ENCODE data around the gene CCSAP.

The CCSAP gene

DNA sequence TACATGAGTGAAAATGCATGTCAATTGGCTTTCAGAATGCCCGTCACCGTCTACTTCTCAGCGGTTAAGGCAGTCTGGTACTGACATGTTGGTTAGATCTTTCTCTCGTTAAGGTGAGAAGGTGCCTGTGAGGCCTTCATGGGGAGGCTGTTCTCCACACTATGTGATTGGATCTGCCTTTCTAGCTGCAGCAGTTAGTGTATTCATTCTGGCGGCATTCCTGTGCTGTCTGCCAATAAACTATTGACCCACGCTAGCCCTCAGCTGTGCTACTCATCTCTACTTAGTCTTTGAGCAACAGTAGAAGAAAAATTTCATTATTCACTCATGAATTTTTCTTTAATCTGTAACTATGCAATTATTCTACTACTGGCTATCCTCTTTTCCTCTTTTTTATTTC lies 32.0 kb downstream of the CCSAP start:
- DNase-seq: no peak
- Histone ChIP-seq H3K9me3 (ENCODE audit: control insufficient read depth, low read length) (no peaks in the 10 kb centered on the region), H3K27ac (ENCODE audit: insufficient read depth, low read length, poor library complexity, severe bottlenecking) (no peak overlapping the region), H3K27me3 (replicated peaks; ENCODE audit: control insufficient read depth, insufficient read depth, low read length, poor library complexity, severe bottlenecking) (no peaks in the 10 kb centered on the region), H3K4me1 (ENCODE audit: control insufficient read depth, insufficient read depth, low read length, poor library complexity, severe bottlenecking) (no peaks in the 10 kb centered on the region), H3K36me3 (ENCODE audit: control insufficient read depth, insufficient read depth, low read length) (peaks cover 6% of the 10 kb centered on the region), H3K4me3 (ENCODE audit: insufficient read depth, low read depth, low read length, poor library complexity, severe bottlenecking) (no peak overlapping the region)

DNA sequence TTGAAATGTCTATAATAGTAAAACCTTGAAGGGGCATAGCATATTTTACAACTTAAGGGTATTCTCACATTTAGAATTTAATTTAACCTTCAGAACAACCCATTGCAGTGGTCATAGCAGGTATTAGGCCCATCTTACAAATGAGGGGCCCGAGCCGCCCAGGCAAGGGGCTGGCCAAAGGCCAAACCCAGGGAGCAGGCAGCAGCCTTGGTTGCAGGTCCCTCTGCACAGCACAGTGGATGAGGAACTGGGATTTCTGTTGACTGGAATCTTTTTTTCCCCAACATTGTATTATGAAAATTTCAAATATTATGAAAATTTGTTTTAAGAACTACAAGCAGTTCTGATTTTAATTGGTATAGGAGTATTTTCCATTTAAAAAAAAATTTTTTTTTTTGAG lies 33.2 kb downstream of the CCSAP start:
- Histone ChIP-seq H3K27ac (ENCODE audit: insufficient read depth, low read length, poor library complexity, severe bottlenecking) (no peak overlapping the region), H3K27me3 (replicated peaks; ENCODE audit: control insufficient read depth, insufficient read depth, low read length, poor library complexity, severe bottlenecking) (no peaks in the 10 kb centered on the region), H3K9me3 (ENCODE audit: control insufficient read depth, low read length) (no peaks in the 10 kb centered on the region), H3K4me1 (ENCODE audit: control insufficient read depth, insufficient read depth, low read length, poor library complexity, severe bottlenecking) (no peaks in the 10 kb centered on the region), H3K4me3 (ENCODE audit: insufficient read depth, low read depth, low read length, poor library complexity, severe bottlenecking) (no peak overlapping the region), H3K36me3 (ENCODE audit: control insufficient read depth, insufficient read depth, low read length) (peaks cover 6% of the 10 kb centered on the region)
- DNase-seq: no peak

DNA sequence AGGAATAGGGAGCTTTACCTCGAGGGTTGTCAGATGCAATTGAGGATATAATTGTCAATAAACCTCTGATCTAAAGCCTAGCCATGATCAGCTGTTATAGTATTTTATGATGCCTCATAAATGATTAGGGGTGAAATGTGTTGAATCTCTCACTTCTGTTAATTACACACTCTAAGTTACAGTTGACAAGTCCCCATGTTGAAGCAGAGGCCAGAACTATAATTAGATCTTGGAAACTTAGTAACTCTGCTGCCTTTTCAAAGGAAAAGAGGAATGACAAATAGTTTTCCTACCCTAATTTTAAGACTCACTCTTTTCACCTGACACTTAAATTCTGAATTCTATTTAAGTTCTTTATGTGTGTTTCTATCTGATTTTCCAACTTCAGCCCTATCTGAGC lies 33.8 kb downstream of the CCSAP start:
- Histone ChIP-seq H3K27ac (ENCODE audit: insufficient read depth, low read length, poor library complexity, severe bottlenecking) (no peak overlapping the region), H3K36me3 (ENCODE audit: control insufficient read depth, insufficient read depth, low read length) (peaks cover 7% of the 10 kb centered on the region), H3K4me3 (ENCODE audit: insufficient read depth, low read depth, low read length, poor library complexity, severe bottlenecking) (no peak overlapping the region), H3K9me3 (ENCODE audit: control insufficient read depth, low read length) (no peaks in the 10 kb centered on the region), H3K27me3 (replicated peaks; ENCODE audit: control insufficient read depth, insufficient read depth, low read length, poor library complexity, severe bottlenecking) (no peaks in the 10 kb centered on the region), H3K4me1 (ENCODE audit: control insufficient read depth, insufficient read depth, low read length, poor library complexity, severe bottlenecking) (no peaks in the 10 kb centered on the region)
- DNase-seq: no peak

DNA sequence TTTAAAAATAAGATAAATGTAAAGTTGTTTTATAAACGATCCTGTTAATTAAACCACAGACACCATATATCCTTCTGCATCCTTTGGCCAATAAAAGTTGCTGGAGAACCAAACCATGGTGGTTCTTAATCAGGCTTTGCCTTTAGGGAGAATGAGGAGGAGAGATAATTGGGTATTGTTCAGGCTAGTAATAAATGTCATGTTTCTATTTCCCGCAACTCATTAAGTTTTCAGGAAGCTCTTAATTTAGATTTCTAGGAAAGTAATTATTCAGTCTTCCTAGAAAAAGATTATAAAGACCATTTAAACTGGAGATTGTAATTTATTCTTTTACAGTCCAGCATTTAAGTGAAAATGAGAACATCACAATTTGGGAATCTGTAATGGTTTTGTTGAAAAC lies 37.5 kb downstream of the CCSAP start:
- Histone ChIP-seq H3K4me1 (ENCODE audit: control insufficient read depth, insufficient read depth, low read length, poor library complexity, severe bottlenecking) (no peaks in the 10 kb centered on the region), H3K4me3 (ENCODE audit: insufficient read depth, low read depth, low read length, poor library complexity, severe bottlenecking) (no peak overlapping the region), H3K9me3 (ENCODE audit: control insufficient read depth, low read length) (no peaks in the 10 kb centered on the region), H3K27me3 (replicated peaks; ENCODE audit: control insufficient read depth, insufficient read depth, low read length, poor library complexity, severe bottlenecking) (no peaks in the 10 kb centered on the region), H3K36me3 (ENCODE audit: control insufficient read depth, insufficient read depth, low read length) (peaks cover 19% of the 10 kb centered on the region), H3K27ac (ENCODE audit: insufficient read depth, low read length, poor library complexity, severe bottlenecking) (no peak overlapping the region)
- no peak for DNase-seq

DNA sequence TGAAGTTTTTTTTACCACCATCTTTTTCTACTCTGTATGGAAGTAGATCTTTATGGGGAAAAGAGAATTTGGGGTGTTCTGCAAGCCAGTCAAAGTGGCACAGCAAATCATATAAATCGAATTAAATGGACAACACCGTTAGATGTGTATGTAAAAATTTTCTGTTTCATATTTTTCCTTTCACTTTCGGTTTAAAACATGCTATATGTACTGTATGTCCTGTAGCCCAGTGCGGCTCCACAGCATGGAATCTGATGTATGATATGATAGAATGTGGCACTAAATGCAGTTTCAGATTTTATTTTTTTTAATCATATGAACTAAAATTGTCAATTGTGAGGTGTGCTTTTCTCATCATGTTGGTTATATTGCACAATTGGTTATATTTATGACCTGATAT lies 39.0 kb downstream of the CCSAP start:
- Histone ChIP-seq H3K27ac (ENCODE audit: insufficient read depth, low read length, poor library complexity, severe bottlenecking) (no peak overlapping the region), H3K36me3 (ENCODE audit: control insufficient read depth, insufficient read depth, low read length) (peaks cover 35% of the 10 kb centered on the region), H3K27me3 (replicated peaks; ENCODE audit: control insufficient read depth, insufficient read depth, low read length, poor library complexity, severe bottlenecking) (no peaks in the 10 kb centered on the region), H3K4me3 (ENCODE audit: insufficient read depth, low read depth, low read length, poor library complexity, severe bottlenecking) (no peak overlapping the region), H3K9me3 (ENCODE audit: control insufficient read depth, low read length) (no peaks in the 10 kb centered on the region), H3K4me1 (ENCODE audit: control insufficient read depth, insufficient read depth, low read length, poor library complexity, severe bottlenecking) (no peaks in the 10 kb centered on the region)
- DNase-seq: no peak

DNA sequence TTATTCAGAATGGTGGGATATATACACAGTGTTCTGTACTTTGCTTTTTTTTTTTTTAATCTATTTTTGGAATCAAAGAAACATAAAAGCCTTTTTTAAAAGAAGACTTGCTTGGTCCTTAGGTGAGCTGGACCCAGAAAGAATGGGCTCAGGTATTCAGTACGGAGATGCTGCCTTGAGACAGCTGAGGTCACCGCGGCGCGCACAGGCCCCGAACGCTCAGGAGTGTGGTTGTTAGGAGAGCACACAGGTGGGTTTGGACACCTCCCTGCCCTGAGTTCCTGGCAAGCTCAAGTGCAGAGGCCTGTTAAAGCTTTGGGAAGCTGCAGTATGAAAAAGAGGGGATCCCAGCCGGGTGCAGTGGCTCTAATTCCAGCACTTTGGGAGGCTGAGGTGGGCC lies 40.1 kb downstream of the CCSAP start:
- no peaks in the 10 kb centered on the region for H3K9me3 ChIP-seq (ENCODE audit: control insufficient read depth, low read length)
- DNase-seq: no peak
- H3K4me1 ChIP-seq (ENCODE audit: control insufficient read depth, insufficient read depth, low read length, poor library complexity, severe bottlenecking): no peaks in the 10 kb centered on the region
- H3K27ac ChIP-seq (ENCODE audit: insufficient read depth, low read length, poor library complexity, severe bottlenecking): no peak overlapping the region
- no peak overlapping the region for H3K4me3 ChIP-seq (ENCODE audit: insufficient read depth, low read depth, low read length, poor library complexity, severe bottlenecking)
- H3K27me3 ChIP-seq (replicated peaks; ENCODE audit: control insufficient read depth, insufficient read depth, low read length, poor library complexity, severe bottlenecking): no peaks in the 10 kb centered on the region
- H3K36me3 ChIP-seq (ENCODE audit: control insufficient read depth, insufficient read depth, low read length): peaks cover 34% of the 10 kb centered on the region

DNA sequence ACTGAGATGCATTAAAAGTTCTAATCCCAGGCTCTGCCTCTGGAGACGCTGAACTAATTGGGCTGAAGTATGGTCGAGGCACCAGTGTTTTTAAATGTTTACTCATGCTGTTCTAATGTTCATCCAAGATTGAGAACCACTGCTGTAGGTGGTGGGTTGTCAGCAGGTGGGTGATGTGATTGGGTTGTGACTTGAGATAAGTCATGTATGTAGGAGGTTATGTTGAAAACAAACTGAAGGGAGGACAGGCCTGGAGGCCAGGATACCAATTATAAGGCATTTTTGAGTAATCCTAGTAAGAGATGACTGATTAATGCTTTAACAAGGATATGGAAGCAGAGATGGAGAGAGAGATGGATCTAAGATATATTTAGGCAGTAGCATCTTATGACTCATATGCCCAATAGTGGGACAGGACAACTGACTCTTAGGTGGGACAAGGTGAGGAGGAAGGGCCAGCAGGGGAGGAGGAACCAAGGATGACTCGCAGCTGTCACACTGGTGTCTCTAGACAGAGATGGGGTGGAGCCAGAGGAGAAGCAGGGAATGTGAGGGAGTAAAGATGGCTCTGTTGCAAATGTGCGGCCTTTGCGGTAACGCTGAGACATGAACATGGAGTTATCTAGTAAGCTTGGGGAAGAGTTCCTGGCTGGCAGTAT lies 42.6 kb downstream of the CCSAP start:
- Histone ChIP-seq H3K27me3 (replicated peaks; ENCODE audit: control insufficient read depth, insufficient read depth, low read length, poor library complexity, severe bottlenecking) (no peaks in the 10 kb centered on the region), H3K36me3 (ENCODE audit: control insufficient read depth, insufficient read depth, low read length) (peaks cover 48% of the 10 kb centered on the region), H3K4me1 (ENCODE audit: control insufficient read depth, insufficient read depth, low read length, poor library complexity, severe bottlenecking) (no peaks in the 10 kb centered on the region), H3K27ac (ENCODE audit: insufficient read depth, low read length, poor library complexity, severe bottlenecking) (no peak overlapping the region), H3K4me3 (ENCODE audit: insufficient read depth, low read depth, low read length, poor library complexity, severe bottlenecking) (no peak overlapping the region), H3K9me3 (ENCODE audit: control insufficient read depth, low read length) (no peaks in the 10 kb centered on the region)
- no peak for DNase-seq

DNA sequence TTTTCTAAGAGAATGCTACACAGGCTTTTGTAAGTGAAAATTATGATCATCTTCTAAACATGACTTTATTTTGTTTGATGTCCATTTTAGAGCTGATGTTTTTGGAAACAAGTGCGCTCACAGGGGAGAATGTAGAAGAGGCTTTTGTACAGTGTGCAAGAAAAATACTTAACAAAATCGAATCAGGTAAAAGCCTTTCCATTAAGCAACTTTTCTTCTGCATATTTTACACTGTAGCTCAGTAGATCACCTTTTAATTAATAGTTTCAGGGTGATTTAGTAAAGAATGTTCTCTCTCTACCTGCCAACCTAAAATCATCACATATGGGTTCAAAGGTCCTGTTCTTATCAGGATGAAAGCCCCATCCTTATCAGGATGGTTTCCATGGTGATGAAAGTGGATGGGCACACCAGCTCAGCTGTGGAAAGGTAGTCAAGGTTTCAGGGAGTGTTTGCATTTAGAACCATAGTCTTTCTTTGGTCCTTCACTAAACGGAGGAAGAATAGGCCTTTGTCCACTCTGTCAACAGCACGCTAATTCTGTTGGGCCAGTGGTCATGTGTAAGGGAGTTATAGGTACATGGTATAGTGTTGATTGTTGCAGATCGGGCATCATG lies 43.9 kb downstream of the CCSAP start:
- H3K4me1 ChIP-seq (ENCODE audit: control insufficient read depth, insufficient read depth, low read length, poor library complexity, severe bottlenecking): no peaks in the 10 kb centered on the region
- H3K36me3 ChIP-seq (ENCODE audit: control insufficient read depth, insufficient read depth, low read length): peaks cover 46% of the 10 kb centered on the region

DNA sequence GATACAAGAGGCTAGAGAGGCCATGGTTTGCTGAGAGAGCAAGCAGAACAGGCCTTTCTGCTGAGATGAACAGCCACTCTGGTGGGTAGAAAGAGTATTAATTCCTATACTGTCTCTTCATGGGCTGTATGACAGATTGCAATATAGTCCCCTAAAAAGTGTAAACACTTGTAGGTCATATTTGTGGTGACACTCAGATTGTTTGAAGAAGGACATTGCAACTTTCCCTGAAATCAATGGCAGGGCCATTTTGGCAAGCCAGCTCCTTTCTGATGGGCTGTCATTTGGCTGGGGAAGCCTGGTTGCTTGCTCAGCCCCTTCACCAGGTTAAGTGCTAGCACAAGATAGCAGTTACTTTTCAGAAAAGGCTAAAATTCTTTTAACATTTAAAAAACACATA lies 44.4 kb downstream of the CCSAP start:
- Histone ChIP-seq H3K4me1 (ENCODE audit: control insufficient read depth, insufficient read depth, low read length, poor library complexity, severe bottlenecking) (no peaks in the 10 kb centered on the region), H3K36me3 (ENCODE audit: control insufficient read depth, insufficient read depth, low read length) (peaks cover 42% of the 10 kb centered on the region), H3K9me3 (ENCODE audit: control insufficient read depth, low read length) (no peaks in the 10 kb centered on the region), H3K27me3 (replicated peaks; ENCODE audit: control insufficient read depth, insufficient read depth, low read length, poor library complexity, severe bottlenecking) (no peaks in the 10 kb centered on the region), H3K4me3 (ENCODE audit: insufficient read depth, low read depth, low read length, poor library complexity, severe bottlenecking) (no peak overlapping the region), H3K27ac (ENCODE audit: insufficient read depth, low read length, poor library complexity, severe bottlenecking) (no peak overlapping the region)
- DNase-seq: no peak

More for the DNA sequence above, 43.9 kb downstream of the CCSAP start:
- no peak overlapping the region for H3K4me3 ChIP-seq (ENCODE audit: insufficient read depth, low read depth, low read length, poor library complexity, severe bottlenecking)
- no peaks in the 10 kb centered on the region for H3K27me3 ChIP-seq (replicated peaks; ENCODE audit: control insufficient read depth, insufficient read depth, low read length, poor library complexity, severe bottlenecking)
- H3K27ac ChIP-seq (ENCODE audit: insufficient read depth, low read length, poor library complexity, severe bottlenecking): no peak overlapping the region
- DNase-seq: no peak
- no peaks in the 10 kb centered on the region for H3K9me3 ChIP-seq (ENCODE audit: control insufficient read depth, low read length)

DNA sequence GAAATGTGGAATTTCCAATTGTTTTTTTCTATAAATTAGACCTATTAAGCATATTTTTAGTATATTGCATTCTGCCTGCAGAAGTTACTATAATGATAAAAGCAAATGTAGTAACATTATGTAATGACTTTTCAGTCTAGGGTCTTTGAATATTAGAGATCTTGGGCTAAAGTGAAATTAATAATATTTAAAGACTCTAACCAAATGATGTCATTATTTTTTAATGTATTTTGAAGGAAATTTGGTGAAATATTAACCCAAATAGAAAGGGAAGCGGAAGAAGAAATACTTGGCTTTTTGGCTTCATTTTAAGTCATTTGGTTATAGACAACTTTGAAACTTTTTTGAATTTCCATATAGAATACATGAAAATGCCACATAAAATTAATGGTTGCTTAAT lies 45.1 kb downstream of the CCSAP start:
- Histone ChIP-seq H3K4me1 (ENCODE audit: control insufficient read depth, insufficient read depth, low read length, poor library complexity, severe bottlenecking) (no peaks in the 10 kb centered on the region), H3K27ac (ENCODE audit: insufficient read depth, low read length, poor library complexity, severe bottlenecking) (no peak overlapping the region), H3K27me3 (replicated peaks; ENCODE audit: control insufficient read depth, insufficient read depth, low read length, poor library complexity, severe bottlenecking) (no peaks in the 10 kb centered on the region), H3K4me3 (ENCODE audit: insufficient read depth, low read depth, low read length, poor library complexity, severe bottlenecking) (no peak overlapping the region), H3K9me3 (ENCODE audit: control insufficient read depth, low read length) (no peaks in the 10 kb centered on the region), H3K36me3 (ENCODE audit: control insufficient read depth, insufficient read depth, low read length) (peaks cover 42% of the 10 kb centered on the region)
- DNase-seq: no peak

Measured in effector memory CD4-positive, alpha-beta T cell (primary cell).